Smooth muscle cell (in vitro differentiated cells): ENCODE results near the gene CMIP. TPM values are rescaled to one million over a fixed set of nuclear protein-coding genes. Genes with fewer than 3 reads are reported as not detected.

ENCODE experiments used
- DNase-seq: peaks from one replicate; lab custom pipeline; 2025; ENCODE audit not compliant: unreplicated experiment; lab: John Stamatoyannopoulos, UW
- H2AFZ ChIP-seq: fragments of 200-600 bp; sonication (generic); 2 replicates; pipeline ENCODE4 v1.6.0; 2016; ENCODE audit warnings: antibody characterized with exemption, low read depth, mild to moderate bottlenecking
- H3F3A ChIP-seq: fragments of 200-600 bp; sonication (generic); 2 replicates; pipeline ENCODE4 v1.6.0; 2017; ENCODE audit warnings: antibody characterized with exemption, low read depth
- H3K27ac ChIP-seq: fragments of 200-600 bp; sonication (generic); 2 replicates; pipeline ENCODE4 v1.5.1; 2016; ENCODE audit warnings: low read depth, mild to moderate bottlenecking
- H3K27me3 ChIP-seq: fragments of 200-600 bp; sonication (generic); 2 replicates; pipeline ENCODE4 v1.6.1; 2016; ENCODE audit warnings: low read depth, mild to moderate bottlenecking
- H3K36me3 ChIP-seq: fragments of 200-600 bp; sonication (generic); 2 replicates; pipeline ENCODE4 v1.5.1; 2016; ENCODE audit warnings: low read depth
- H3K4me1 ChIP-seq: fragments of 200-600 bp; sonication (generic); 2 replicates; pipeline ENCODE4 v1.5.1; 2016; ENCODE audit warnings: low read depth
- H3K4me2 ChIP-seq: fragments of 200-600 bp; sonication (generic); 2 replicates; pipeline ENCODE4 v1.6.0; 2016; ENCODE audit warnings: mild to moderate bottlenecking
- H3K4me3 ChIP-seq: fragments of 200-600 bp; sonication (generic); 2 replicates; pipeline ENCODE4 v1.5.1; 2016; ENCODE audit warnings: mild to moderate bottlenecking
- H3K79me2 ChIP-seq: fragments of 200-600 bp; sonication (generic); 2 replicates; pipeline ENCODE4 v1.6.0; 2016; ENCODE audit warnings: low read depth, mild to moderate bottlenecking
- H3K9ac ChIP-seq: fragments of 200-600 bp; sonication (generic); 2 replicates; pipeline ENCODE4 v1.6.0; 2016; ENCODE audit warnings: low read depth
- H3K9me3 ChIP-seq: fragments of 200-600 bp; sonication (generic); replicated peaks from 2 replicates; pipeline ENCODE4 v1.5.1; 2016; ENCODE audit warnings: low read depth
- H4K20me1 ChIP-seq: fragments of 200-600 bp; sonication (generic); 2 replicates; pipeline ENCODE4 v1.6.0; 2016; ENCODE audit warnings: low read depth
- WGBS: methylation state at CpG from one replicate; pipeline ENCODE4 v1.1.7; 2016; ENCODE audit warnings: low lambda C conversion rate; 5-methylcytosine and 5-hydroxymethylcytosine counted together
- polyA plus RNA-seq: library from polyadenylated mRNA; unstranded; fragments of >200 nt; fragmentation: Nextera tagmentation; extraction: Ambion mirVana; gene quantifications from 2 replicates; pipeline ENCODE4 v1.2.1, GENCODE V29; 2016
- total RNA-seq: library from RNA; depleted of rRNA; stranded (reverse); fragments of >200 nt; gene quantifications from 2 replicates; pipeline ENCODE4 v1.2.3, GENCODE V29; 2014
- TF ChIP-seq, protein P1 (sequence below): fragments of 200-600 bp; sonication (generic); IDR thresholded peaks from 2 replicates; pipeline ENCODE4 v1.5.1; 2017; ENCODE audit warnings: borderline replicate concordance, mild to moderate bottlenecking, antibody characterized with exemption; ENCODE audit not compliant: insufficient read depth, poor library complexity, severe bottlenecking

The CMIP gene
- total and polyA plus RNA-seq, 2 experiments from 2014 or later, result 2.5 to 44.5 TPM

DNA sequence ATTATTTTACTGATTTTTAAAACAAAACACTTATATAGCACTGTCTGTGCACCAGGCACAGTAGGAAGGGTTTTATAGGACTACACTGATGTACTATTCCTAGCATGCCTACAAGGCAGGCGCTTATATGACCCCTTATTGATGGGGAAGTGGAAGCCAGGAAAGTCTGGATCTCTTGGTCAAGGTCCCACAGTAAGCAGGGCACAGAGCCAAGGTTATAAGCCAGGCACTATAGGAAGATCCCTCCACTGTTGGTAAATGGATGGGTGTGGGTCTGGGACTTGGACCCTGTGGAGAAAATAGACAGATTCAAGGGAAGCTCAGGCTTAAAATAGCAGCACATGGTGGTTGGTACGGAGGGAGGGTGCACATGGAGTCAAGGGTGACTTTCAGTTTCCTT is 275.4 kb downstream of the CMIP start:
- H3K4me1 ChIP-seq, result peaks cover 5% of the 10 kb centered on the region
- H3K79me2 ChIP-seq, result no peaks in the 10 kb centered on the region
- H4K20me1 ChIP-seq, result no peaks in the 10 kb centered on the region
- no peak overlapping the region for H2AFZ ChIP-seq
- H3K9me3 ChIP-seq, result no peaks in the 10 kb centered on the region
- TF ChIP-seq, protein P1, sequence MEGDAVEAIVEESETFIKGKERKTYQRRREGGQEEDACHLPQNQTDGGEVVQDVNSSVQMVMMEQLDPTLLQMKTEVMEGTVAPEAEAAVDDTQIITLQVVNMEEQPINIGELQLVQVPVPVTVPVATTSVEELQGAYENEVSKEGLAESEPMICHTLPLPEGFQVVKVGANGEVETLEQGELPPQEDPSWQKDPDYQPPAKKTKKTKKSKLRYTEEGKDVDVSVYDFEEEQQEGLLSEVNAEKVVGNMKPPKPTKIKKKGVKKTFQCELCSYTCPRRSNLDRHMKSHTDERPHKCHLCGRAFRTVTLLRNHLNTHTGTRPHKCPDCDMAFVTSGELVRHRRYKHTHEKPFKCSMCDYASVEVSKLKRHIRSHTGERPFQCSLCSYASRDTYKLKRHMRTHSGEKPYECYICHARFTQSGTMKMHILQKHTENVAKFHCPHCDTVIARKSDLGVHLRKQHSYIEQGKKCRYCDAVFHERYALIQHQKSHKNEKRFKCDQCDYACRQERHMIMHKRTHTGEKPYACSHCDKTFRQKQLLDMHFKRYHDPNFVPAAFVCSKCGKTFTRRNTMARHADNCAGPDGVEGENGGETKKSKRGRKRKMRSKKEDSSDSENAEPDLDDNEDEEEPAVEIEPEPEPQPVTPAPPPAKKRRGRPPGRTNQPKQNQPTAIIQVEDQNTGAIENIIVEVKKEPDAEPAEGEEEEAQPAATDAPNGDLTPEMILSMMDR, result no peak
- 92% methylated on average over 2 of the region's 2 CpGs for WGBS
- no peak overlapping the region for H3K4me3 ChIP-seq
- H3K36me3 ChIP-seq, result no peaks in the 10 kb centered on the region
- H3K4me2 ChIP-seq, result no peak overlapping the region
- H3K27me3 ChIP-seq, result no peaks in the 10 kb centered on the region
- H3K9ac ChIP-seq, result no peak overlapping the region
- H3K27ac ChIP-seq, result no peak overlapping the region
- peaks cover 7% of the 10 kb centered on the region for H3F3A ChIP-seq
- no peak for DNase-seq

DNA sequence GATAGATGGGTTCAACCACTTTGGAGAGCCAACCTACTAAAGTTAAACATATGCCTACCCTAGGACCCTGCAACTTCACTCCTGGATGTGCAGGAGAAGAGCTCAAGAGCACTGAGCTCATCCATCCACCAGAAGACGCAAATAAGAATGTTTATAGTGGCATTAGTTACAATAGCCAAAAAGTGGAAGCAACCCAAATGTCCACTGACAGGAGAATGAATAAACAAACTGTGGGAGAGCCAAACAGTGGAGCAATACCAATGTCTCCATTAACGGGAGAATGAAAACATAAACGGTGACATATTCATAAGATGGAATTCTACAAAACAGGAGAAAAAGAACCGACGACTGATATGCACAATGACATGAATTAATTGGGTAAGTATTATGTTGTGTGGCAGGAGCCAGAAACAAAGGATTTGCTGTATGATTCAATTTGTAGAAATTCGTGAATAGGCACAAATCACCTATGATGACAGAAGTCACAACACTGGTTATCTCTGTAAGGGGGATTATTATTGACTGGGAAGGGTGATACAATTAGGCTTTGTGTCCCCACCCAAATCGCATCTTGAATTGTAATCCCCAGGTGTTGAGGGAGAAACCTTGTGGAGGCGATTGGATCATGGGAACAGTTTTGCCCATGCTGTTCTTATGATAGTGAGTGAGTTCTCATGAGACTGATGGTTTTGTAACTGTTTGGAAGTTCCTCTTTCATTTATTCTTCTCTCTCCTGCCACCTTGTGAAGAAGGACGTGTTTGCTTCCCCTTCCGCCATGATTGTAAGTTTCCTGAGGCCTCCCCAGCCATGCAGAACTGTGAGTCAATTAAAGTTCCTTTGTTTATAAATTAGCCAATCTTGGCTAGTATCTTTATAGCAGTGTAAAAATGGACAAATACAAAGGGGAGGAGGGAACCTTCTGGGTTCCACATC is 276.6 kb downstream of the CMIP start:
- no peaks in the 10 kb centered on the region for H3K27me3 ChIP-seq
- no peak for DNase-seq
- WGBS, result 87% methylated on average over 10 of the region's 10 CpGs

DNA sequence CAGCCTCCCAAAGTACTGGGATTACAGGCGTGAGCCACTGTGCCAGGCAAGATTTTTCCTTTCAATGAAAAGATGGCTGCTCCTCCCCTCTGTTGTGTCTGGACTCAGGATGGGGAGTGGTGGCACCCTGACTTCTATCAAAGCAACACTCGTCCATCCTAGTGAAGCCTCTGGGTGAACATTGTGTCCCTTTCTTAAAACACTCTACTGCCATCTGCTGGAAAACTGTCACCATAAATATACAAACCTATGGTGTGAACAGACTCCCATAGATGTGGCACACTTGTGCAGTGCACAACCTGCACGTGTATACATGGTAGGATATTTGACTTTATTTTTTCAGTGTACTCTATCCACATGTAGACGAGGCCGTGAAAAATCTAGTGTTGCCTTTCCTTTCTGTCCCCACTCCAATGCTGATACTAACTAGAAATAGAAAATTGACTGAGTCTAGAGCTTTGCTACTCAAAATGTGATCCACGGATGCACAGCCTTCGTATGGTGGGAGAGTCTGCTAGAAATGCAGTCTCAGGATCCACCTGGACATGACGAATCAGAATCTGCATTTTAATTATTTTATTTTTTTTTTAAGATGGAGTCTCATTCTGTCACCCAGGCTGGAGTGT is 278.6 kb downstream of the CMIP start:
- DNase-seq, result no peak
- WGBS, result 40% methylated on average over 8 of the region's 8 CpGs
- Histone ChIP-seq H3K4me3 (no peak overlapping the region), H3K27me3 (no peaks in the 10 kb centered on the region), H3F3A (no peaks in the 10 kb centered on the region), H3K27ac (no peak overlapping the region), H3K4me1 (no peaks in the 10 kb centered on the region), H3K9ac (no peak overlapping the region), H2AFZ (no peak overlapping the region), H3K79me2 (no peaks in the 10 kb centered on the region), H4K20me1 (no peaks in the 10 kb centered on the region), H3K4me2 (no peak overlapping the region), H3K36me3 (no peaks in the 10 kb centered on the region), H3K9me3 (no peaks in the 10 kb centered on the region)
- TF ChIP-seq, protein P1, result peak; percentile 73

More for the DNA sequence above, 276.6 kb downstream of the CMIP start:
- no peak overlapping the region for H3K27ac ChIP-seq
- H4K20me1 ChIP-seq, result no peaks in the 10 kb centered on the region
- H3K9me3 ChIP-seq, result no peaks in the 10 kb centered on the region
- no peaks in the 10 kb centered on the region for H3F3A ChIP-seq
- TF ChIP-seq, protein P1, result no peak
- H3K4me2 ChIP-seq, result no peak overlapping the region
- no peak overlapping the region for H2AFZ ChIP-seq
- no peak overlapping the region for H3K4me3 ChIP-seq
- H3K36me3 ChIP-seq, result no peaks in the 10 kb centered on the region
- H3K9ac ChIP-seq, result no peak overlapping the region
- H3K79me2 ChIP-seq, result no peaks in the 10 kb centered on the region
- no peaks in the 10 kb centered on the region for H3K4me1 ChIP-seq
